HCT116 (cell line): ENCODE results near the gene ZDHHC16. TPM values are rescaled to one million over a fixed set of nuclear protein-coding genes. Genes with fewer than 3 reads are reported as not detected.

Experiments
- ATAC-seq: fragments of 200-7000 bp; cut with Tn5 transposase; 2 replicates; pipeline ENCODE4 v1.9.1; 2020; ENCODE audit warnings: mild to moderate bottlenecking, moderate library complexity
- BruUV-seq: library from RNA; stranded (reverse); fragments of 400-500 nt; replicated peaks from 2 replicates; lab custom pipeline; 2021; lab: Mats Ljungman, UMichigan
- CTCF ChIA-PET: fragments of 300-600 bp; sonication (Branson Sonifier 250); formaldehyde crosslinking; loops from one replicate; lab custom pipeline; 2021; ENCODE audit warnings: antibody characterized with exemption; lab: Charles Lee
- POLR2A ChIA-PET: fragments of 300-600, 350-600 bp; sonication (Branson Sonifier 250); formaldehyde crosslinking; loops from one replicate; lab custom pipeline; 2021; ENCODE audit warnings: antibody characterized with exemption; lab: Charles Lee
- RAD21 ChIA-PET, 2 experiments: fragments of 300-600 bp; sonication (Branson Sonifier 250); formaldehyde crosslinking; loops; one replicate each; lab custom pipeline; 2023; ENCODE audit warnings: low total read pairs in 2 of 2; ENCODE audit not compliant: uncharacterized antibody in 2 of 2, unreplicated experiment in 2 of 2, low non-redundant PET in 1 of 2; lab: Charles Lee
- DNase-seq: peaks from one replicate; pipeline ENCODE4 v3.0.0-alpha.2; 2010; ENCODE audit warnings: low read depth, low spot score
- H2AFZ ChIP-seq: fragments of 200-600 bp; shearing (Covaris generic), sonication (generic); 2 replicates; pipeline ENCODE4 v1.6.1; 2017; ENCODE audit warnings: low read depth, mixed run types, mixed read lengths, antibody characterized with exemption, low read length; ENCODE audit not compliant: poor library complexity, severe bottlenecking
- H3K27ac ChIP-seq: 2 replicates; pipeline ENCODE4 v1.5.1; 2012; ENCODE audit warnings: low read depth, low read length
- H3K27me3 ChIP-seq: fragments of 200-600 bp; sonication (generic); 2 replicates; pipeline ENCODE4 v1.6.1; 2016; ENCODE audit warnings: mixed run types, low read length, mixed read lengths; ENCODE audit not compliant: insufficient read depth
- H3K36me3 ChIP-seq, 2 experiments: fragments of 200-500 bp in 1 of 2; fragments of 200-600 bp in 1 of 2; sonication (Bioruptor generic) in 1 of 2; sonication (generic) in 1 of 2; 2 replicates each; pipeline versions ENCODE4 v1.5.1 to v1.6.1; 2014 to 2016; ENCODE audit warnings: low read length in 2 of 2, inconsistent platforms in 1 of 2, mixed read lengths in 1 of 2, mixed run types in 1 of 2; ENCODE audit not compliant: insufficient read depth in 2 of 2, control insufficient read depth in 1 of 2
- H3K4me1 ChIP-seq, 2 experiments: fragments of 200-600 bp in 1 of 2; sonication (generic) in 1 of 2; 2 replicates each; pipeline versions ENCODE4 v1.5.1 to v1.6.1; 2012 to 2017; ENCODE audit warnings: low read length in 2 of 2, inconsistent platforms in 1 of 2, mild to moderate bottlenecking in 1 of 2, mixed read lengths in 1 of 2, mixed run types in 1 of 2, moderate library complexity in 1 of 2; ENCODE audit not compliant: insufficient read depth in 2 of 2, control insufficient read depth in 1 of 2
- H3K4me2 ChIP-seq: fragments of 200-600 bp; sonication (generic); 2 replicates; pipeline ENCODE4 v1.6.1; 2017; ENCODE audit warnings: mixed run types, low read length, mixed read lengths
- H3K4me3 ChIP-seq, 2 experiments: fragments of 200-600 bp in 1 of 2; sonication (generic) in 1 of 2; replicated peaks in 1 of 2; 2 replicates each; pipeline ENCODE4 v1.5.1; 2011 to 2016; ENCODE audit warnings: low read length in 2 of 2, control low read depth in 1 of 2, low read depth in 1 of 2, mild to moderate bottlenecking in 1 of 2, mixed read lengths in 1 of 2, mixed run types in 1 of 2
- H3K79me2 ChIP-seq: fragments of 200-600 bp; sonication (generic); 2 replicates; pipeline ENCODE4 v1.6.1; 2017; ENCODE audit warnings: mild to moderate bottlenecking, mixed run types, low read length, moderate library complexity, mixed read lengths; ENCODE audit not compliant: insufficient read depth
- H3K9ac ChIP-seq: fragments of 200-600 bp; sonication (generic); 2 replicates; pipeline ENCODE4 v1.6.1; 2016; ENCODE audit warnings: low read length, mixed read lengths
- H3K9me2 ChIP-seq: fragments of 200-600 bp; sonication (generic), shearing (Covaris generic); 2 replicates; pipeline ENCODE4 v1.6.1; 2017; ENCODE audit warnings: mixed run types, mild to moderate bottlenecking, moderate library complexity; ENCODE audit not compliant: insufficient read depth
- H3K9me3 ChIP-seq, 2 experiments: fragments of 200-500 bp in 1 of 2; fragments of 200-600 bp in 1 of 2; sonication (Bioruptor generic) in 1 of 2; sonication (generic) in 1 of 2; 2 replicates each; pipeline ENCODE4 v1.6.1; 2014 to 2017; ENCODE audit warnings: low read length in 2 of 2, mixed read lengths in 2 of 2, inconsistent platforms in 1 of 2, low read depth in 1 of 2, mild to moderate bottlenecking in 1 of 2, mixed run types in 1 of 2, moderate library complexity in 1 of 2; ENCODE audit not compliant: control insufficient read depth in 1 of 2, insufficient read depth in 1 of 2
- H4K20me1 ChIP-seq: fragments of 200-600 bp; sonication (generic), shearing (Covaris generic); 2 replicates; pipeline ENCODE4 v1.6.1; 2017; ENCODE audit warnings: mixed run types, mild to moderate bottlenecking, moderate library complexity; ENCODE audit not compliant: insufficient read depth
- EGR1 ChIP-seq: IDR thresholded peaks from 2 replicates; pipeline ENCODE4 v1.6.1; 2012; ENCODE audit warnings: low read depth
- ELF1 ChIP-seq: IDR thresholded peaks from 2 replicates; pipeline ENCODE4 v1.6.1; 2012; ENCODE audit warnings: low read depth, borderline replicate concordance
- EZH2phosphoT487 ChIP-seq: fragments of 200-600 bp; IDR thresholded peaks from 2 replicates; pipeline ENCODE4 v1.6.1; 2018; ENCODE audit warnings: antibody characterized with exemption, borderline replicate concordance
- FOSL1 ChIP-seq: IDR thresholded peaks from 2 replicates; pipeline ENCODE4 v1.6.1; 2012; ENCODE audit warnings: low read depth
- POLR2AphosphoS5 ChIP-seq: IDR thresholded peaks from 2 replicates; pipeline ENCODE4 v1.6.1; 2011; ENCODE audit warnings: mild to moderate bottlenecking, low read depth, low read length, moderate library complexity
- SP1 ChIP-seq: IDR thresholded peaks from 2 replicates; pipeline ENCODE4 v1.6.1; 2012; ENCODE audit warnings: low read depth
- SRF ChIP-seq: IDR thresholded peaks from 2 replicates; pipeline ENCODE4 v1.6.1; 2012; ENCODE audit warnings: low read depth
- YY1 ChIP-seq: IDR thresholded peaks from 2 replicates; pipeline ENCODE4 v1.6.1; 2011; ENCODE audit warnings: low read length, low read depth, moderate library complexity, mild to moderate bottlenecking; ENCODE audit not compliant: insufficient replicate concordance; ENCODE audit errors: extremely low read depth
- ZFX ChIP-seq: fragments of 450-650 bp; IDR thresholded peaks from 2 replicates; pipeline ENCODE4 v1.6.1; 2017
- ZNF274 ChIP-seq: fragments of 200-500 bp; sonication (Bioruptor generic); IDR thresholded peaks from 2 replicates; pipeline ENCODE4 v1.6.1; 2014; ENCODE audit warnings: mild to moderate bottlenecking, low read depth, low read length, inconsistent platforms
- intact Hi-C: fragments of 100-400 bp; cut with micrococcal nuclease; formaldehyde crosslinking; loops from 2 replicates; pipeline ENCODE4 v1.10.0; 2022
- total RNA-seq: library from RNA; stranded (reverse); gene quantifications from one replicate; pipeline ENCODE4 v1.2.1, GENCODE V29; 2021; ENCODE audit not compliant: unreplicated experiment

The ZDHHC16 gene
- total RNA-seq, 1 experiment from 2014 or later, result 34.0 TPM

- DNase-seq, result no peak
- TF ChIP-seq SRF (no peak), ZNF274 (no peak), EZH2phosphoT487 (no peak), SP1 (no peak), ZFX (no peak), EGR1 (no peak), ELF1 (no peak), YY1 (no peak), POLR2AphosphoS5 (no peak), FOSL1 (no peak)
- TF ChIP-seq, all 23 proteins: peak for 0
- Histone ChIP-seq H3K27me3 (no peaks in the 10 kb centered on the region), H2AFZ (no peak overlapping the region), H3K79me2 (peaks cover 64% of the 10 kb centered on the region), H3K36me3 (peaks cover 28 to 40% of the 10 kb centered on the region in 2 experiments), H3K9me3 (no peaks in the 10 kb centered on the region), H3K9me2 (no peaks in the 10 kb centered on the region), H3K9ac (peak overlapping the region; percentile 100), H3K4me2 (peak overlapping the region; percentile 85), H3K27ac (peak overlapping the region; percentile 96), H3K4me3 (peak overlapping the region; percentile 87 to 98), H3K4me1 (peaks cover 8 to 32% of the 10 kb centered on the region in 2 experiments), H4K20me1 (peaks cover 14% of the 10 kb centered on the region; the same call in 1 of the 2 replicates)
- POLR2A ChIA-PET, result interaction anchor here (0.9 kb wide), 1 partner anchor 72 kb away, joined by 3 read pairs; the partner anchor contains the start of gene UBTD1
- no peak for ATAC-seq
- RAD21 ChIA-PET, result no interaction called here
- intact Hi-C loops, result loop anchor here (1.0 kb wide), 1 partner anchor 26 kb away; the partner anchor contains the start of gene RRP12
- no TSS peak for BruUV-seq
- CTCF ChIA-PET, result no interaction called here
Observed at GRCh38 chr10:97426776-97427570, 19.0 kb upstream of the ZDHHC16 start.
